ENCODE results near the gene TMEM50B.

GRCh38 chr21:33452362-33452761, 27.4 kb downstream of the TMEM50B start:
- TF ChIP-seq CTCF (IDR thresholded peaks at IDR 0.05) (no peak), POLR2A (IDR thresholded peaks at IDR 0.05) (no peak)
